H9 (cell line): ENCODE data around the gene LTB4R2. TPM values are rescaled to one million over a fixed set of nuclear protein-coding genes. Genes with fewer than 3 reads are reported as not detected.

Experiments
- DNase-seq: peaks from one replicate; pipeline ENCODE4 v3.0.0-alpha.2; 2017
- H2AFZ ChIP-seq: one replicate; pipeline ENCODE4 v1.6.1; 2013; ENCODE audit warnings: mild to moderate bottlenecking, low read length, control low read depth, moderate library complexity
- H2AK5ac ChIP-seq: 2 replicates; pipeline ENCODE4 v1.6.1; 2013; ENCODE audit warnings: low read length, control low read depth, mixed read lengths; ENCODE audit not compliant: insufficient read length
- H2BK120ac ChIP-seq: one replicate; pipeline ENCODE4 v1.6.1; 2013; ENCODE audit warnings: low read depth, mild to moderate bottlenecking, low read length, control low read depth, inconsistent platforms; ENCODE audit not compliant: poor library complexity, severe bottlenecking
- H2BK12ac ChIP-seq: 2 replicates; pipeline ENCODE4 v1.6.1; 2013; ENCODE audit warnings: low read length, control low read depth, mixed read lengths, low read depth; ENCODE audit not compliant: insufficient read length
- H2BK15ac ChIP-seq: 2 replicates; pipeline ENCODE4 v1.6.1; 2013; ENCODE audit warnings: low read depth, low read length, control low read depth
- H2BK20ac ChIP-seq: one replicate; pipeline ENCODE4 v1.6.1; 2013; ENCODE audit warnings: low read depth, mild to moderate bottlenecking, low read length, control low read depth, inconsistent platforms; ENCODE audit not compliant: poor library complexity, severe bottlenecking
- H2BK5ac ChIP-seq: 2 replicates; pipeline ENCODE4 v1.6.1; 2013; ENCODE audit warnings: low read length, control low read depth, mixed read lengths; ENCODE audit not compliant: insufficient read length
- H3K14ac ChIP-seq: 2 replicates; pipeline ENCODE4 v1.6.1; 2013; ENCODE audit warnings: low read length, control low read depth; ENCODE audit not compliant: insufficient read depth
- H3K18ac ChIP-seq: 2 replicates; pipeline ENCODE4 v1.6.1; 2013; ENCODE audit warnings: low read depth, mild to moderate bottlenecking, mixed read lengths, low read length, control low read depth; ENCODE audit not compliant: insufficient read length
- H3K23ac ChIP-seq: 2 replicates; pipeline ENCODE4 v1.6.1; 2013; ENCODE audit warnings: low read length, control low read depth, mixed read lengths, low read depth; ENCODE audit not compliant: insufficient read length
- H3K23me2 ChIP-seq: 2 replicates; pipeline ENCODE4 v1.6.1; 2013; ENCODE audit warnings: low read depth, mild to moderate bottlenecking, mixed read lengths, low read length, control low read depth; ENCODE audit not compliant: insufficient read length, poor library complexity, severe bottlenecking
- H3K27ac ChIP-seq: 2 replicates; pipeline ENCODE4 v1.5.1; 2013; ENCODE audit warnings: low read length, control low read depth, mixed read lengths, low read depth; ENCODE audit not compliant: insufficient read length
- H3K27me3 ChIP-seq: 2 replicates; pipeline ENCODE4 v1.6.1; 2013; ENCODE audit warnings: low read length, control low read depth, inconsistent platforms; ENCODE audit not compliant: insufficient read depth
- H3K4ac ChIP-seq: 2 replicates; pipeline ENCODE4 v1.6.1; 2013; ENCODE audit warnings: low read depth, mild to moderate bottlenecking, control low read depth, inconsistent platforms, low read length, moderate library complexity
- H3K4me1 ChIP-seq: 2 replicates; pipeline ENCODE4 v1.6.1; 2013; ENCODE audit warnings: low read length, control low read depth, inconsistent platforms; ENCODE audit not compliant: insufficient read depth
- H3K4me2 ChIP-seq: 2 replicates; pipeline ENCODE4 v1.6.1; 2013; ENCODE audit warnings: low read length, control low read depth, mixed read lengths; ENCODE audit not compliant: insufficient read length, insufficient read depth
- H3K56ac ChIP-seq: 2 replicates; pipeline ENCODE4 v1.6.1; 2013; ENCODE audit warnings: low read depth, mild to moderate bottlenecking, mixed read lengths, low read length, control low read depth; ENCODE audit not compliant: insufficient read length
- H3K79me1 ChIP-seq: 2 replicates; pipeline ENCODE4 v1.6.1; 2013; ENCODE audit warnings: low read depth, mild to moderate bottlenecking, moderate library complexity, low read length, control low read depth, inconsistent platforms; ENCODE audit not compliant: insufficient read depth, poor library complexity, severe bottlenecking
- H3K79me2 ChIP-seq: 2 replicates; pipeline ENCODE4 v1.6.1; 2013; ENCODE audit warnings: low read length, control low read depth, inconsistent platforms; ENCODE audit not compliant: insufficient read depth
- H3K9ac ChIP-seq: 2 replicates; pipeline ENCODE4 v1.6.1; 2013; ENCODE audit warnings: low read length, control low read depth, mixed read lengths; ENCODE audit not compliant: insufficient read length; ENCODE audit errors: extremely low read depth
- H3K9me3 ChIP-seq: one replicate; pipeline ENCODE4 v1.6.1; 2013; ENCODE audit warnings: low read depth, low read length, inconsistent platforms; ENCODE audit not compliant: control insufficient read depth
- H3T11ph ChIP-seq: one replicate; pipeline ENCODE4 v1.6.1; 2013; ENCODE audit warnings: mild to moderate bottlenecking, low read length, control low read depth, inconsistent platforms
- H4K20me1 ChIP-seq: one replicate; pipeline ENCODE4 v1.6.1; 2013; ENCODE audit not compliant: control insufficient read depth, insufficient read length, insufficient read depth
- H4K5ac ChIP-seq: 2 replicates; pipeline ENCODE4 v1.6.1; 2013; ENCODE audit warnings: low read depth, mild to moderate bottlenecking, mixed read lengths, low read length, control low read depth; ENCODE audit not compliant: insufficient read length
- H4K8ac ChIP-seq: replicated peaks from 2 replicates; pipeline ENCODE4 v1.6.1; 2013; ENCODE audit warnings: low read length, control low read depth, mixed read lengths, low read depth; ENCODE audit not compliant: insufficient read length
- H4K91ac ChIP-seq: 2 replicates; pipeline ENCODE4 v1.6.1; 2013; ENCODE audit warnings: low read depth, mild to moderate bottlenecking, moderate library complexity, mixed read lengths, low read length, control low read depth; ENCODE audit not compliant: insufficient read length
- H3K27ac Mint-ChIP-seq, 3 experiments: 2 replicates in 2 of 3; 3 replicates in 1 of 3; pipeline ENCODE4 v1.8.0; 2020 to 2021; ENCODE audit warnings: mixed read lengths in 3 of 3, mild to moderate bottlenecking in 1 of 3, moderate library complexity in 1 of 3
- H3K27me3 Mint-ChIP-seq: 2 replicates; pipeline ENCODE4 v1.8.0; 2021; ENCODE audit warnings: low read depth, mild to moderate bottlenecking, moderate library complexity, mixed read lengths
- H3K36me3 Mint-ChIP-seq, 3 experiments: 2 replicates in 2 of 3; 3 replicates in 1 of 3; pipeline ENCODE4 v1.8.0; 2020 to 2021; ENCODE audit warnings: low read depth in 3 of 3, mixed read lengths in 3 of 3; ENCODE audit not compliant: insufficient read depth in 1 of 3
- H3K4me1 Mint-ChIP-seq, 2 experiments: 2 replicates each; pipeline ENCODE4 v1.8.0; 2020; ENCODE audit warnings: mixed read lengths in 2 of 2
- H3K4me3 Mint-ChIP-seq, 2 experiments: 2 replicates in 1 of 2; 3 replicates in 1 of 2; pipeline ENCODE4 v1.8.0; 2020 to 2021; ENCODE audit warnings: mild to moderate bottlenecking in 2 of 2, mixed read lengths in 2 of 2, moderate library complexity in 1 of 2
- H3K9me3 Mint-ChIP-seq, 2 experiments: 2 replicates in 1 of 2; 3 replicates in 1 of 2; pipeline ENCODE4 v1.8.0; 2020; ENCODE audit warnings: mild to moderate bottlenecking in 2 of 2, mixed read lengths in 2 of 2, moderate library complexity in 1 of 2
- CTCF ChIP-seq: fragments of 200-600 bp; sonication (generic); conservative IDR thresholded peaks from 3 replicates; pipeline ENCODE4 v1.8.0; 2021; ENCODE audit warnings: antibody characterized with exemption, mild to moderate bottlenecking
- WGBS: extraction: QIAGEN DNeasy Blood & Tissue Kit; methylation state at CpG from one replicate; pipeline ENCODE4 v1.1.7; 2013; ENCODE audit warnings: missing lambda C conversion rate, low lambda C conversion rate, mixed read lengths; ENCODE audit not compliant: insufficient read length; ENCODE audit errors: extremely low coverage; 5-methylcytosine and 5-hydroxymethylcytosine counted together
- total RNA-seq: library from RNA; stranded (reverse); gene quantifications from 2 replicates; pipeline ENCODE4 v1.2.1, GENCODE V29; 2021

LTB4R2 gene
- total RNA-seq, 1 experiment from 2014 or later = 13.4 TPM

GRCh38 chr14:24308342-24309124, 1.4 kb upstream of the LTB4R2 start:
- H3K4me1 ChIP-seq = no peaks in the 10 kb centered on the region
- H3K79me2 ChIP-seq = no peaks in the 10 kb centered on the region
- no peak overlapping the region for H2BK5ac ChIP-seq
- H3K23ac ChIP-seq = no peak overlapping the region
- DNase-seq = no peak
- H2BK12ac ChIP-seq = no peak overlapping the region
- Mint-ChIP-seq H3K4me1 (peaks cover 5 to 6% of the 10 kb centered on the region in 2 experiments; a peak in 3 of 4 replicates), H3K4me3 (no peak overlapping the region), H3K27me3 (no peaks in the 10 kb centered on the region), H3K36me3 (peaks cover 28 to 60% (median 44%) of the 10 kb centered on the region in 3 experiments), H3K9me3 (no peaks in the 10 kb centered on the region), H3K27ac (no peak overlapping the region; a peak in 1 of 7 replicates)
- H3K79me1 ChIP-seq = no peaks in the 10 kb centered on the region
- H4K91ac ChIP-seq = no peak overlapping the region
- no peak overlapping the region for H4K8ac ChIP-seq
- H3K9ac ChIP-seq = no peak overlapping the region
- no peak overlapping the region for H4K5ac ChIP-seq
- no peak overlapping the region for H2BK15ac ChIP-seq
- no peak overlapping the region for H2AFZ ChIP-seq
- H3K4me2 ChIP-seq = no peak overlapping the region
- no peak; the same call in 1 of the 3 replicates for TF ChIP-seq CTCF
- no peaks in the 10 kb centered on the region for H3K23me2 ChIP-seq
- H3K27me3 ChIP-seq = no peaks in the 10 kb centered on the region
- H3K9me3 ChIP-seq = no peaks in the 10 kb centered on the region
- no peak overlapping the region for H3K14ac ChIP-seq
- H2AK5ac ChIP-seq = no peak overlapping the region
- H3K27ac ChIP-seq = no peak overlapping the region
- no peak overlapping the region for H2BK120ac ChIP-seq
- no peak overlapping the region for H3T11ph ChIP-seq
- H3K18ac ChIP-seq = no peak overlapping the region
- no peaks in the 10 kb centered on the region for H4K20me1 ChIP-seq
- H3K4ac ChIP-seq = no peak overlapping the region
- H2BK20ac ChIP-seq = no peak overlapping the region
- no CpG with 5 or more reads among the region's 7 CpGs for whole genome bisulfite sequencing
- no peak overlapping the region for H3K56ac ChIP-seq
